ENCODE measurements around the gene UQCRC2.

GRCh38 chr16:22001591-22001990 is 48.4 kb downstream of the UQCRC2 start:
- TF ChIP-seq POLR2A (IDR thresholded peaks at IDR 0.05) (no peak), CTCF (IDR thresholded peaks at IDR 0.05) (no peak)
